ENCODE data around the gene FRMPD4.

Gene FRMPD4

DNA sequence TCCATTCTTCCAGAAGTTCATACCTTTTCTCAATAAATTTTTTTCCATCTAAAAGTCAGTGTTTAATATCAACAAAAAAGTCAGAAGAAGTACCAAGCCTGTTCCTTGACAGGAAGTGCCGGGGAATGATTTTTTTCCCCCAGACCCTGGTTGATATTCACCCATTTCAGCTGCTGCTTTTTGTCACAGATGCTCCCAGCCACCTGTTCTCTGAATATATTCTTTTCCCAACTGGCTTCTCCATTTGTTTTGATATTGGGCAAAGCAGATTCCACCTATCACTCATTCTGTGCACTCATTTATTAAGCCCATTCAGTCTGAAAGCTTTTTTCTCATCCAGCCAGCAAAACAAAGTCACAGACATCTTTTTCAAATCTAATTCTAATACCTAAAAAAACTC, 139.9 kb downstream of the FRMPD4 start:
- H3K4me3 ChIP-seq (ENCODE audit: low read length) = no peak overlapping the region
- no peak for DNase-seq (ENCODE audit: low read depth)
- TF ChIP-seq, protein P1, sequence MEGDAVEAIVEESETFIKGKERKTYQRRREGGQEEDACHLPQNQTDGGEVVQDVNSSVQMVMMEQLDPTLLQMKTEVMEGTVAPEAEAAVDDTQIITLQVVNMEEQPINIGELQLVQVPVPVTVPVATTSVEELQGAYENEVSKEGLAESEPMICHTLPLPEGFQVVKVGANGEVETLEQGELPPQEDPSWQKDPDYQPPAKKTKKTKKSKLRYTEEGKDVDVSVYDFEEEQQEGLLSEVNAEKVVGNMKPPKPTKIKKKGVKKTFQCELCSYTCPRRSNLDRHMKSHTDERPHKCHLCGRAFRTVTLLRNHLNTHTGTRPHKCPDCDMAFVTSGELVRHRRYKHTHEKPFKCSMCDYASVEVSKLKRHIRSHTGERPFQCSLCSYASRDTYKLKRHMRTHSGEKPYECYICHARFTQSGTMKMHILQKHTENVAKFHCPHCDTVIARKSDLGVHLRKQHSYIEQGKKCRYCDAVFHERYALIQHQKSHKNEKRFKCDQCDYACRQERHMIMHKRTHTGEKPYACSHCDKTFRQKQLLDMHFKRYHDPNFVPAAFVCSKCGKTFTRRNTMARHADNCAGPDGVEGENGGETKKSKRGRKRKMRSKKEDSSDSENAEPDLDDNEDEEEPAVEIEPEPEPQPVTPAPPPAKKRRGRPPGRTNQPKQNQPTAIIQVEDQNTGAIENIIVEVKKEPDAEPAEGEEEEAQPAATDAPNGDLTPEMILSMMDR (IDR thresholded peaks at IDR 0.05; ENCODE audit: insufficient read depth, low read depth, low read length, missing control alignments) = no peak

DNA sequence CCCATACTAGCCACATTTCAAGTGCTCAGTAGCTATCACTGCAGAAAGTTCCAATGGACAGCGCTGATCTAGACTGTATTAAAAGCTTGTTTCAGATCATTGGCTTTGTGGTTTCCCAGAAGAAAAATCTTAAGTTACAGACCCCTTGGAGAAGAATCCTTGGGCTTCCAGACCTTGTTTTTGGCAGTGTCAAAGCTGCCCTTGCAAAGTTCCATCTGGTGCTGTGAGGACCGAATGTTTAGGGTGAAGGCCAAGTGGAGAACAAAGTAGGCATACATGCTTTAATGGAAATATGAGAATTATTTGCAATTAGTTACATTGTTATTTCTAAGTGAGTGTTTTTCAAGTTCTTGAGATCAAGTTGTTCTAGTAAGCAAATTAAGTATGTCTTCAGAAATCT, 144.7 kb downstream of the FRMPD4 start:
- H3K4me3 ChIP-seq (ENCODE audit: low read length) = no peak overlapping the region
- DNase-seq (ENCODE audit: low read depth) = no peak
- TF ChIP-seq, protein P1 (IDR thresholded peaks at IDR 0.05; ENCODE audit: insufficient read depth, low read depth, low read length, missing control alignments) = no peak

DNA sequence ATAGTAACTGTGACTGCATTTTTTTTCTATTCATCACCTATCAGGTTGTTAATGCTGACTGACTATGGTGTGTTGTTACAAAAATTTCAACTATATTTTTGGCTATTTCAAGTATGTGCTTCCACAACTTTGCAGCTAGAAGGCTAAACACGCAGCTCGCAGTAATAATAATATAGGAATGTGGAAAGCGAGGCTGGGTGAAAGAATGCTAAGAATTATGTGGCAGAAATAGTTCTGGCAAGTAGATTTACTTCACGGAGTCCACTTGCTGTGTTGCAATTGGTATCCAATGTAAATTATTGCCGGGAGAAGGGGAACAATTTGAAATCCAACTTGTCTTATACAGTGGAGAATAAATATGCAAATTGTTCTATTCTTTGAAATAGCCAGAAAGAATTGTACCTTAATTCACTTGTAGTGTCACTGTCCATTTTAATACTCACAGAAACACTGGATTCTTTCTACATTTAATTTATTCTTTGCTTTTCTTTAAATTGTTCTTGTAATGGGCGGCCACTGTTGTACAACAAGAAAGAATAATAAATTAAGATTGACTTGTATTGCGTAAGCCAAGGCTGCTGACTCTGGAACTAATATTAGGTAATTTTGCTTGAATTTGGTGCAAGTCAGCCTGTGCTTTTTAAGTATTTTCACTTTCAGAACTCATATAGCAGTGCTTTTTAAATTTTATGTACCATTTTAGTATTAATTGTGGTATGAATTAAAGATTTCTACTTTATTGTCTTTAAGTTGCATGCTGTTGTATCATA, 154.9 kb downstream of the FRMPD4 start:
- no peak overlapping the region for H3K4me3 ChIP-seq (ENCODE audit: low read length)
- no peak for DNase-seq (ENCODE audit: low read depth)
- TF ChIP-seq, protein P1 (IDR thresholded peaks at IDR 0.05; ENCODE audit: insufficient read depth, low read depth, low read length, missing control alignments) = no peak

DNA sequence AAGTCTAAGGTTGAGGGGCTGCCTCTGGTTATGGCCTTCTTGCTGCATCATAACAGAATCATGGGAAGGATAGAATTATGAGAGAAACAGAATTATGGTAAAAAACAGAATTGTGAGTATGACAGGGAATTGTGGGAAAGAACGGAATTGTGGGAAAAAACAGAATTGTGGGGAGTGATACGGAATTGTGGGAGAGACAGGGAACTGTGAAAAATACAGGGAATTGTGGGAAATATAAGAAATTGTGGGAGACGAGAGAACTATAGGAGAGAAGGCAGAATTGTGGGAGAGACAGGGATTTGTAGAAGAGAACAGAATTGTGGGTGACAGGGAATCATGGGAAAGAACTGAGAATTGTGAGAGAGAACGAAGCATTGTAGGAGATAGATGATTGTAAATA, 159.1 kb downstream of the FRMPD4 start:
- H3K4me3 ChIP-seq (ENCODE audit: low read length) = no peak overlapping the region
- no peak for DNase-seq (ENCODE audit: low read depth)
- TF ChIP-seq, protein P1 (IDR thresholded peaks at IDR 0.05; ENCODE audit: insufficient read depth, low read depth, low read length, missing control alignments) = no peak

DNA sequence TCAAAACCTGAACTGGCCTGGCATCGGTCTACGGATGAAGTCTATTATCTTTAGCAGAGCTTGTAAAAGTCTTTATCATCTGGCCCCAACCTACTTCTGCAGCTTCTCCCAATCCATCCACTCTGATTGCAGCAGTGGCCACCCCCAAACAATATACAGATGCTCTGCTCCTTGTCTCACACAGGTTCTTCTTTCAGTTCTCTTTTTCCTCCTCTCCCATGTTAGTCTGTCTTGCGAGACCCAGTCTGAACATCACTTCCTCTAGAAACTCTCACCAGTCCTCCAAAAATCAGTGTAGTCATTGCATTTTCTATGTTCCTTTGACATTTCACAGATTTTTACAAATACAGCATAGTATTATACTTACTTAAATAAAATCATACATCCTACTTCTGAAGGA, 163.0 kb downstream of the FRMPD4 start:
- no peak for DNase-seq (ENCODE audit: low read depth)
- no peak overlapping the region for H3K4me3 ChIP-seq (ENCODE audit: low read length)
- TF ChIP-seq, protein P1 (IDR thresholded peaks at IDR 0.05; ENCODE audit: insufficient read depth, low read depth, low read length, missing control alignments) = no peak

DNA sequence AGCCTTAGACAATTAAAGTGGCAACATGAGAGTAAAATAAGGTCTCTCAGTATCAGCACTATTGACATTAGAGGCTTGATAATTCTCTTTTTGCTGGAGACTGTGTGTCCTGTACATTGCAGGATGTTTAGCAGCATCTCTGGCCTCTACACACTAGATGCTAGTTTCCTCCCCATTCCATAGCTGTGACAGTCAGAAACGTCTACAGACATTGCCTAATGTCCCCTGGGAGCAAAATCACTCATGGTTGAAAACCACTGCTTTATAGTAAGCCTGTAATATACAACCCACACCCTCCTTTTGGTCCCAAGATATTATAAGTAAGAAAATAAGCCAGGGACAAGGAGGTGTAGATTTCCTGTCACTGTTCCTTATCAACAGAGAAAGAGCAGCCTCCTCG, 166.0 kb downstream of the FRMPD4 start:
- no peak overlapping the region for H3K4me3 ChIP-seq (ENCODE audit: low read length)
- no peak for DNase-seq (ENCODE audit: low read depth)
- TF ChIP-seq, protein P1 (IDR thresholded peaks at IDR 0.05; ENCODE audit: insufficient read depth, low read depth, low read length, missing control alignments) = no peak

DNA sequence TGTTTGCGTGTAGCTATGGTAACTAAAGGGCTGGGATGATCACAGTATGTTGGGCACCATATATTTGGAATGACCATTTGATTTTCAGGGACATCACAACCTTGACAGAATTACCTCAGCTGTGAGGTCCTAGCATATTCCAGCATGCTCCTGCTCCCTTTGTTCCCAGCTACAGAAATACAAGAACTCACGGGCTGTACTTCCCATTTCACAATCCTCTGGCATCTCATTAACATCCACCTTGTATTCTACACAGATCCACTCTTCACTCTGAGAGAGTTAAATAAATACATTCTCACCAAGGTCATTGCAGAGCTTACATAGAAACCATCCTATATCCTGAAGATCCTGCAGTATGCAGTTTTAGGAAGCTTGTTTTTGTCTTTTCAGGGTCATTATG, 169.7 kb downstream of the FRMPD4 start:
- no peak overlapping the region for H3K4me3 ChIP-seq (ENCODE audit: low read length)
- TF ChIP-seq, protein P1 (IDR thresholded peaks at IDR 0.05; ENCODE audit: insufficient read depth, low read depth, low read length, missing control alignments) = no peak
- DNase-seq (ENCODE audit: low read depth) = no peak
